Esophagus (tissue), 2 donors: ENCODE measurements around the gene DIPK1A. TPM values are rescaled to one million over a fixed set of nuclear protein-coding genes. Genes with fewer than 3 reads are reported as not detected.
A peak's percentile ranks its signal among the peaks of the same experiment; 100 is the strongest.

ENCODE experiments used
- H3K27ac ChIP-seq, 2 donors: one replicate each; pipeline ENCODE4 v1.5.1; 2013; ENCODE audit warnings: low read depth in 2 of 2, mild to moderate bottlenecking in 2 of 2, inconsistent platforms in 1 of 2, low read length in 1 of 2, moderate library complexity in 1 of 2
- H3K27me3 ChIP-seq, 2 donors: one replicate each; pipeline ENCODE4 v1.6.1; 2013; ENCODE audit warnings: low read length in 2 of 2, control low read depth in 1 of 2, mild to moderate bottlenecking in 1 of 2; ENCODE audit not compliant: insufficient read depth in 2 of 2, control insufficient read depth in 1 of 2
- H3K36me3 ChIP-seq, 2 donors: one replicate each; pipeline ENCODE4 v1.6.1; 2013; ENCODE audit warnings: low read length in 1 of 2; ENCODE audit not compliant: control insufficient read depth in 2 of 2, insufficient read depth in 2 of 2
- H3K4me1 ChIP-seq, 2 donors: one replicate each; pipeline ENCODE4 v1.6.1; 2013; ENCODE audit warnings: low read length in 1 of 2; ENCODE audit not compliant: control insufficient read depth in 2 of 2, insufficient read depth in 2 of 2
- H3K4me3 ChIP-seq, 2 donors: one replicate each; pipeline ENCODE4 v1.5.1; 2013; ENCODE audit warnings: low read length in 2 of 2, mild to moderate bottlenecking in 2 of 2, low read depth in 1 of 2, moderate library complexity in 1 of 2
- H3K9me3 ChIP-seq, 2 donors: one replicate each; pipeline ENCODE4 v1.6.1; 2013; ENCODE audit warnings: mild to moderate bottlenecking in 2 of 2, low read depth in 1 of 2, low read length in 1 of 2, moderate library complexity in 1 of 2; ENCODE audit not compliant: control insufficient read depth in 2 of 2, insufficient read depth in 1 of 2
- WGBS, 2 donors: extraction: QIAGEN DNeasy Blood & Tissue Kit; methylation state at CpG; one replicate each; pipeline ENCODE4 v1.1.7; 2013; 5-methylcytosine and 5-hydroxymethylcytosine counted together
- polyA plus RNA-seq, 2 donors: library from polyadenylated mRNA; stranded (reverse); fragments of 200-250 nt; gene quantifications; one replicate each; pipeline ENCODE4 v1.2.3, GENCODE V29; 2013
- donor health status: healthy with polysubstance abuse.
- donor health status: Bipolar disorder and iron deficiency.

The DIPK1A gene
- polyA plus RNA-seq, 2 donors, result 2.3 to 4.5 TPM

DNA sequence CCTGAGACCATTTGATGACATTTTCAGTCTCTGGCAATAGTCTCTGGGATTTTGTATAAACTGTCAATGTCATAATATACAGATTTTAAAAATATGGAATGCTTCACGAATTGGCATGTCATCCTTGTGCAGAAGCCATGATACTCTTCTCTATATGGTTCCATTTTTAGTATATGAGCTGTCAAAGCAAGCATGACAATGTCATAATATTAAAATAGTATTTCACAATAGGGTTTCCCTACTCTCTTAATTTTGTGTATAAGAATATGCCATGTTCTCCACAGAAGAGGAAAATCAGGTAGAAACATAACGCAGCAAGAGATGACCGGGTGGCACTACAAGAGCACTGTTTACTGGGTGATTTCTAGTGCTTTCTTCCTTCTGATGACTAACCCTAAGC, 8.3 kb upstream of the DIPK1A start:
- H3K27ac ChIP-seq, result no peak overlapping the region
- WGBS, 2 donors, result 88 to 92% methylated on average over 3 of the region's 3 CpGs

GRCh38 chr1:92968138-92969032, 7.1 kb upstream of the DIPK1A start:
- H3K36me3 ChIP-seq, result no peaks in the 10 kb centered on the region
- peaks cover 0 to 3% of the 10 kb centered on the region in 2 donors for H3K4me1 ChIP-seq
- H3K27ac ChIP-seq, result no peak overlapping the region
- WGBS, 2 donors, result 45 to 55% methylated on average over 2 of the region's 2 CpGs
- no peaks in the 10 kb centered on the region for H3K27me3 ChIP-seq
- H3K9me3 ChIP-seq, result no peaks in the 10 kb centered on the region
- H3K4me3 ChIP-seq, result no peak overlapping the region

More for the DNA sequence above, 8.3 kb upstream of the DIPK1A start:
- H3K27me3 ChIP-seq, result no peaks in the 10 kb centered on the region
- H3K9me3 ChIP-seq, result no peaks in the 10 kb centered on the region
- no peaks in the 10 kb centered on the region for H3K36me3 ChIP-seq
- no peak overlapping the region for H3K4me3 ChIP-seq
- peaks cover 0 to 3% of the 10 kb centered on the region in 2 donors for H3K4me1 ChIP-seq

- 35 to 57% methylated on average over 3 of the region's 3 CpGs for WGBS, 2 donors
- Histone ChIP-seq H3K27ac (no peak overlapping the region), H3K27me3 (no peaks in the 10 kb centered on the region), H3K36me3 (no peaks in the 10 kb centered on the region), H3K4me3 (no peak overlapping the region), H3K4me1 (peaks cover 0 to 3% of the 10 kb centered on the region in 2 donors), H3K9me3 (no peaks in the 10 kb centered on the region)
Measured at GRCh38 chr1:92964998-92965397, 3.7 kb upstream of the DIPK1A start.

DNA sequence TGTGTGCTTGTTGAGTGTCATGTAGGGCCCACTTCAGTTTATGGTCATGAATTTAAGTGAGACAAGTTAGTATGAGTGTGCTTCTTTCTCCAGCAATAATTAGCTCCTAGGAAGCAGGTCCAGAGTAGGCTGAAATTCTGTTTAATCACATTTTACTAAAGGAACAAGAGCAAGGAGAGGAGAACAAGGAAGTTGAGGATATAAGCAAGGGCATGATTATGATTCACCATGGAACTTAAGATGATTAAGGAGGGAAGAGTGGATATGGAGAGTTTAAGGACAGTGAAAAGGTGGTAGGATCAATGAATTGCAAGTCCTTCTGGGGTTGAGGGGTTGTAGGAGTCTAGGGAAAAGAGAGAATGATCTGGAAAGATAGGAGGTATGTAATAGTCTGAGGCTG, 3.1 kb upstream of the DIPK1A start:
- no peaks in the 10 kb centered on the region for H3K9me3 ChIP-seq
- no peak overlapping the region for H3K27ac ChIP-seq
- no peaks in the 10 kb centered on the region for H3K36me3 ChIP-seq
- H3K4me3 ChIP-seq, result no peak overlapping the region
- peaks cover 0 to 3% of the 10 kb centered on the region in 2 donors for H3K4me1 ChIP-seq
- no peaks in the 10 kb centered on the region for H3K27me3 ChIP-seq

DNA sequence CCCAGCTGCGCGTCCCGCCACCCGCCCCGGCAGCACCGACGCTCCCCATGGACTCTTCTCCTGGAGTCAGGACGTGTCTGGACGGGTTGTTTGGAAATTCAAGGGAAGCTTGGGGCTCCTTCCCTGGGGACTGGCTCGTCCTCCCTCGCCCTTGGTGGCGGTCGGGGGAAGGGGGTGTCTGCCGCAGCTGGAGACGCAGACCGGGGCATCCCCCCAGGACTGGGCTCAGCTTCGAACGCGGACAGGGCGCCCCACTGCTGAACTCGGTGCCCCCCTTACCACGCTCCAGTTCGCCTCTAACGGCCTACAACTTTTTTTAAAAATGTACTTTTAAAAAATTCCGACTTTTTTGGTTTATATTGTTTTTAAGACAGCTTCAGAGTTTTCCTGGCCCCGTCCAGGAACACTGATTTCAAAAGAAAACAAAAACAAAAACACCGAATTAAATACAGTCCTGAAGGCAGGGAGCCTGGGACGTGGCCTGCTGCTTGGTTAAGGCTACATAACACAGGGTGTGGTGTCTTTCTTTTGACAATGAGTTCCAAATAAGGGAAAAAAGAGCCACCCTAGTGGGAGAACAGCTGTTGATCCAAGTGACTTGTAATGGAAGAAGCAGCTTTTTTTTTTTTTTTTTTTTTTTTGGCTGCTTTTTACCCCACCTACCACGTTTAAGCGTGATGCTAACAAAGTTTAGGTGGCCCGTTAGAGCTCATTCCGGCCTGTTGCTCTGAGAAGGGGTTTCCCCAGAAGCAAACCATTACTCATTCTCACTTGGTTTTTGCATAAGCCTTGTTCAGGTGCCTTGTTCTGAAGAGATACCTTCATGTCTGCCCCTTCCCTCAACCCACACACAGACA, 862 bp upstream of the DIPK1A start:
- peaks cover 0 to 3% of the 10 kb centered on the region in 2 donors for H3K4me1 ChIP-seq
- H3K36me3 ChIP-seq, result no peaks in the 10 kb centered on the region
- no peaks in the 10 kb centered on the region for H3K27me3 ChIP-seq
- H3K27ac ChIP-seq, result peak overlapping the region; percentile 90 to 97
- H3K9me3 ChIP-seq, result no peaks in the 10 kb centered on the region
- peak overlapping the region; percentile 64 to 73 for H3K4me3 ChIP-seq
- 1 to 2% methylated on average over 28 to 32 of the region's 32 CpGs for whole genome bisulfite sequencing, 2 donors

- peak overlapping the region; percentile 64 to 73 for H3K4me3 ChIP-seq
- no peaks in the 10 kb centered on the region for H3K9me3 ChIP-seq
- H3K27ac ChIP-seq, result peak overlapping the region; percentile 81 to 90
- no peaks in the 10 kb centered on the region for H3K27me3 ChIP-seq
- H3K4me1 ChIP-seq, result peaks cover 0 to 3% of the 10 kb centered on the region in 2 donors
- 0% methylated on average over 44 of the region's 44 CpGs for WGBS, 2 donors
- no peaks in the 10 kb centered on the region for H3K36me3 ChIP-seq
Measured at GRCh38 chr1:92960395-92961130, 699 bp downstream of the DIPK1A start.

DNA sequence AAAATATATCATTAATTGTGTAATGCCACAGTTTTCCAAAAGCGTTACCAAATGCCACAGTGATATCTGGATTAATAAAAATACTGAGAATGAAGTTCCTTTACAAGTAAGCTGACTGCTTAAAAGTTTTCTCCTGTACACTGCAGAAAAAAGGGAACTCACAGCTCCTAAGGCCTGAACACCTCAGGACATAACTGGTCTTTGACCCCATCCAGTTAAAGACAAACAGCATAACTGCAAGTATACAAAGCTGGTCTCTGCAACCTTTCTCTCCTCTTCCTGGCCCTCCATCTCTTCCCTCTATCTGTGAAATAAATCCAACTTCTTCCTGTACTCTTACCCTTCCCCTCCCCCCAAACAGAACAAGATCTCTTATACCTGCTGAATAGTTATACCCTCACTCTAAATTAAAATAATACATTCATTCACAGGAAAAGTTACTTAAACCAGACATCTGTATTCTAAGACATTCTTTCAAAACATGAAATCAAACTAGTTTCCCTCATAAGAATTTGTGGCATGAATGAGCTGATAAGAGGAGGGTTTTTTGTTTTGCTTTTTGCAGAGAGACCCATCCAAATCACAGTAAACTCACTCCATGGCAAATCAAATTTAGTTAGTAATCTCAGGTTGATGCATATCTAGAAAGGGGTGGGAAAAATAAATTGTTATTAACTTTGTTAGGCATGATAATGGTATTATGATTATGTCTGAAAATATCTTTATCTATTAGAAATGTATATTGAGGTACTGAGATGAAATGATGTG, 2.9 kb downstream of the DIPK1A start:
- Histone ChIP-seq H3K27ac (no peak overlapping the region), H3K4me1 (no peaks in the 10 kb centered on the region)
- WGBS, 2 donors, result 78 to 91% methylated on average over 1 of the region's 1 CpG

GRCh38 chr1:92957030-92957734, 4.1 kb downstream of the DIPK1A start:
- Histone ChIP-seq H3K9me3 (no peaks in the 10 kb centered on the region), H3K27ac (no peak overlapping the region), H3K4me1 (no peaks in the 10 kb centered on the region), H3K27me3 (no peaks in the 10 kb centered on the region), H3K36me3 (no peaks in the 10 kb centered on the region), H3K4me3 (no peak overlapping the region)
- WGBS, 2 donors, result 66 to 71% methylated on average over 5 of the region's 5 CpGs

More for the DNA sequence above, 2.9 kb downstream of the DIPK1A start:
- H3K36me3 ChIP-seq, result no peaks in the 10 kb centered on the region
- no peaks in the 10 kb centered on the region for H3K9me3 ChIP-seq
- H3K4me3 ChIP-seq, result no peak overlapping the region
- H3K27me3 ChIP-seq, result no peaks in the 10 kb centered on the region
